Activated CD4-positive, alpha-beta T cell treated with anti-CD3 and anti-CD28 coated beads, Interleukin-2, amount 10 ng/mL, durations not matched to agents 24 days and 14 days (primary cell): ENCODE data around the gene SSU72. TPM values are rescaled to one million over a fixed set of nuclear protein-coding genes. Genes with fewer than 3 reads are reported as not detected.

Source experiments
- DNase-seq: peaks from one replicate; pipeline ENCODE4 v3.0.0; 2022
- H3K27ac Mint-ChIP-seq: one replicate; pipeline ENCODE4 v1.8.0; 2022; ENCODE audit warnings: mild to moderate bottlenecking, mixed read lengths
- H3K27me3 Mint-ChIP-seq: one replicate; pipeline ENCODE4 v1.8.0; 2022; ENCODE audit warnings: mixed read lengths
- H3K36me3 Mint-ChIP-seq: one replicate; pipeline ENCODE4 v1.8.0; 2022; ENCODE audit warnings: low read depth, mild to moderate bottlenecking, mixed read lengths
- H3K4me1 Mint-ChIP-seq: one replicate; pipeline ENCODE4 v1.8.0; 2021; ENCODE audit warnings: mixed read lengths
- H3K4me3 Mint-ChIP-seq: one replicate; pipeline ENCODE4 v1.8.0; 2022; ENCODE audit warnings: mild to moderate bottlenecking, moderate library complexity, mixed read lengths
- H3K9me3 Mint-ChIP-seq: one replicate; pipeline ENCODE4 v1.8.0; 2021; ENCODE audit warnings: mixed read lengths
- intact Hi-C: fragments of 100-400 bp; cut with micrococcal nuclease; formaldehyde crosslinking; loops from one replicate; pipeline ENCODE4 v1.15.1; 2023
- total RNA-seq: library from RNA; stranded (reverse); gene quantifications from 2 replicates; pipeline ENCODE4 v1.2.3, GENCODE V29; 2022

SSU72 gene
- total RNA-seq, 1 donor from 2014 or later, result 134 TPM

- intact Hi-C loops, result no loop called here
- H3K9me3 Mint-ChIP-seq, result no peaks in the 10 kb centered on the region
- no peaks in the 10 kb centered on the region for H3K36me3 Mint-ChIP-seq
- peaks cover 9% of the 10 kb centered on the region for H3K4me1 Mint-ChIP-seq
- H3K27me3 Mint-ChIP-seq, result peaks cover 2% of the 10 kb centered on the region
- no peak overlapping the region for H3K4me3 Mint-ChIP-seq
- peak overlapping the region; percentile 62 for H3K27ac Mint-ChIP-seq
- peak; percentile 58 for DNase-seq
Observed at GRCh38 chr1:1603671-1604373, 29.2 kb upstream of the SSU72 start.

- H3K4me3 Mint-ChIP-seq, result no peak overlapping the region
- intact Hi-C loops, result no loop called here
- H3K36me3 Mint-ChIP-seq, result no peaks in the 10 kb centered on the region
- no peaks in the 10 kb centered on the region for H3K9me3 Mint-ChIP-seq
- H3K27ac Mint-ChIP-seq, result no peak overlapping the region
- H3K4me1 Mint-ChIP-seq, result peaks cover 12% of the 10 kb centered on the region
- H3K27me3 Mint-ChIP-seq, result peaks cover 5% of the 10 kb centered on the region
- peak; percentile 56 for DNase-seq
Observed at GRCh38 chr1:1602968-1603506, 28.4 kb upstream of the SSU72 start.

GRCh38 chr1:1602304-1602967, 27.8 kb upstream of the SSU72 start:
- Mint-ChIP-seq H3K4me3 (no peak overlapping the region), H3K36me3 (no peaks in the 10 kb centered on the region), H3K27me3 (peaks cover 9% of the 10 kb centered on the region), H3K27ac (no peak overlapping the region), H3K9me3 (no peaks in the 10 kb centered on the region), H3K4me1 (peaks cover 14% of the 10 kb centered on the region)
- DNase-seq, result no peak
- intact Hi-C loops, result no loop called here

- intact Hi-C loops, result no loop called here
Observed at GRCh38 chr1:1601564-1602303, 27.1 kb upstream of the SSU72 start.

GRCh38 chr1:1600861-1601563, 26.3 kb upstream of the SSU72 start:
- intact Hi-C loops, result no loop called here
- no peak overlapping the region for H3K27ac Mint-ChIP-seq
- H3K4me1 Mint-ChIP-seq, result peaks cover 7% of the 10 kb centered on the region
- H3K4me3 Mint-ChIP-seq, result peak overlapping the region; percentile 73
- peaks cover 9% of the 10 kb centered on the region for H3K27me3 Mint-ChIP-seq
- H3K36me3 Mint-ChIP-seq, result no peaks in the 10 kb centered on the region
- no peaks in the 10 kb centered on the region for H3K9me3 Mint-ChIP-seq
- peak; percentile 55 for DNase-seq

More at GRCh38 chr1:1601564-1602303, 27.1 kb upstream of the SSU72 start:
- DNase-seq, result no peak
- H3K4me3 Mint-ChIP-seq, result no peak overlapping the region
- no peaks in the 10 kb centered on the region for H3K36me3 Mint-ChIP-seq
- peaks cover 8% of the 10 kb centered on the region for H3K4me1 Mint-ChIP-seq
- no peak overlapping the region for H3K27ac Mint-ChIP-seq
- H3K9me3 Mint-ChIP-seq, result no peaks in the 10 kb centered on the region
- peaks cover 9% of the 10 kb centered on the region for H3K27me3 Mint-ChIP-seq

- intact Hi-C loops, result no loop called here
- H3K4me1 Mint-ChIP-seq, result peaks cover 7% of the 10 kb centered on the region
- H3K27ac Mint-ChIP-seq, result peak within 1 kb of the TSS; percentile 68
- no peaks in the 10 kb centered on the region for H3K9me3 Mint-ChIP-seq
- peak; percentile 66 for DNase-seq
- no peaks in the 10 kb centered on the region for H3K36me3 Mint-ChIP-seq
- peak within 1 kb of the TSS; percentile 85 for H3K4me3 Mint-ChIP-seq
- H3K27me3 Mint-ChIP-seq, result peaks cover 9% of the 10 kb centered on the region
Observed at GRCh38 chr1:1599935-1600860, 25.5 kb upstream of the SSU72 start, which contains the start of gene FNDC10. FNDC10 (minus strand) TSS chr1:1600135; CDS start chr1:1600015, 120 bp downstream.

- H3K4me1 Mint-ChIP-seq, result peaks cover 7% of the 10 kb centered on the region
- DNase-seq, result peak; percentile 87
- no peaks in the 10 kb centered on the region for H3K36me3 Mint-ChIP-seq
- intact Hi-C loops, result no loop called here
- no peaks in the 10 kb centered on the region for H3K9me3 Mint-ChIP-seq
- peak overlapping the region; percentile 68 for H3K27ac Mint-ChIP-seq
- H3K27me3 Mint-ChIP-seq, result peaks cover 9% of the 10 kb centered on the region
- H3K4me3 Mint-ChIP-seq, result peak overlapping the region; percentile 85
Observed at GRCh38 chr1:1599030-1599934, 24.6 kb upstream of the SSU72 start.

- no peaks in the 10 kb centered on the region for H3K36me3 Mint-ChIP-seq
- peaks cover 7% of the 10 kb centered on the region for H3K4me1 Mint-ChIP-seq
- peaks cover 9% of the 10 kb centered on the region for H3K27me3 Mint-ChIP-seq
- intact Hi-C loops, result no loop called here
- H3K4me3 Mint-ChIP-seq, result peak overlapping the region; percentile 85
- H3K9me3 Mint-ChIP-seq, result no peaks in the 10 kb centered on the region
- no peak for DNase-seq
- H3K27ac Mint-ChIP-seq, result peak overlapping the region; percentile 68
Observed at GRCh38 chr1:1598720-1599029, 24.0 kb upstream of the SSU72 start.

GRCh38 chr1:1598051-1598719, 23.5 kb upstream of the SSU72 start:
- H3K9me3 Mint-ChIP-seq, result no peaks in the 10 kb centered on the region
- DNase-seq, result no peak
- peak overlapping the region; percentile 85 for H3K4me3 Mint-ChIP-seq
- H3K27me3 Mint-ChIP-seq, result peaks cover 9% of the 10 kb centered on the region
- H3K27ac Mint-ChIP-seq, result no peak overlapping the region
- H3K36me3 Mint-ChIP-seq, result no peaks in the 10 kb centered on the region
- peaks cover 7% of the 10 kb centered on the region for H3K4me1 Mint-ChIP-seq
- intact Hi-C loops, result no loop called here

- H3K36me3 Mint-ChIP-seq, result no peaks in the 10 kb centered on the region
- H3K9me3 Mint-ChIP-seq, result no peaks in the 10 kb centered on the region
- no peak overlapping the region for H3K27ac Mint-ChIP-seq
- H3K4me3 Mint-ChIP-seq, result peak overlapping the region; percentile 31
- peak; percentile 63 for DNase-seq
- intact Hi-C loops, result no loop called here
- peaks cover 9% of the 10 kb centered on the region for H3K27me3 Mint-ChIP-seq
- peaks cover 7% of the 10 kb centered on the region for H3K4me1 Mint-ChIP-seq
Observed at GRCh38 chr1:1597275-1597930, 22.7 kb upstream of the SSU72 start.

GRCh38 chr1:1596493-1597274, 22.0 kb upstream of the SSU72 start:
- intact Hi-C loops, result no loop called here
- Mint-ChIP-seq H3K9me3 (no peaks in the 10 kb centered on the region), H3K36me3 (no peaks in the 10 kb centered on the region), H3K27ac (no peak overlapping the region), H3K27me3 (peaks cover 9% of the 10 kb centered on the region), H3K4me1 (peaks cover 7% of the 10 kb centered on the region), H3K4me3 (no peak overlapping the region)
- DNase-seq, result no peak
